MM.1S (cell line): ENCODE data around the gene ZAR1L.

Source experiments
- DNase-seq: peaks from one replicate; pipeline ENCODE4 v3.0.0-alpha.2; 2015
- H2AFZ ChIP-seq: fragments of 300-600 bp; sonication (generic); 2 replicates; pipeline ENCODE4 v1.6.0; 2016; ENCODE audit warnings: antibody characterized with exemption, low read length
- H3F3A ChIP-seq: fragments of 300-600 bp; sonication (generic); 2 replicates; pipeline ENCODE4 v1.6.1; 2016; ENCODE audit warnings: mild to moderate bottlenecking, antibody characterized with exemption, low read length, moderate library complexity, mixed read lengths; ENCODE audit not compliant: insufficient read depth
- H3K27ac ChIP-seq: fragments of 300-600 bp; sonication (generic); 2 replicates; pipeline ENCODE4 v1.5.1; 2016; ENCODE audit warnings: mild to moderate bottlenecking, low read length
- H3K27me3 ChIP-seq: fragments of 300-600 bp; sonication (generic); replicated peaks from 2 replicates; pipeline ENCODE4 v1.6.0; 2016; ENCODE audit warnings: low read length; ENCODE audit not compliant: insufficient read depth
- H3K36me3 ChIP-seq: fragments of 300-600 bp; sonication (generic); replicated peaks from 2 replicates; pipeline ENCODE4 v1.6.1; 2016; ENCODE audit warnings: mild to moderate bottlenecking, low read length, mixed read lengths; ENCODE audit not compliant: insufficient read depth
- H3K4me1 ChIP-seq: fragments of 300-600 bp; sonication (generic); 2 replicates; pipeline ENCODE4 v1.6.1; 2016; ENCODE audit warnings: low read length, mixed read lengths
- H3K4me2 ChIP-seq: fragments of 300-600 bp; sonication (generic); 2 replicates; pipeline ENCODE4 v1.6.0; 2016; ENCODE audit warnings: low read depth, low read length
- H3K4me3 ChIP-seq: fragments of 300-600 bp; sonication (generic); 2 replicates; pipeline ENCODE4 v1.5.1; 2016; ENCODE audit warnings: low read length, mixed read lengths
- H3K79me2 ChIP-seq: fragments of 300-600 bp; sonication (generic); 2 replicates; pipeline ENCODE4 v1.6.1; 2016; ENCODE audit warnings: mixed run types, low read length, mixed read lengths
- H3K9ac ChIP-seq: fragments of 300-600 bp; sonication (generic); 2 replicates; pipeline ENCODE4 v1.6.1; 2016; ENCODE audit warnings: low read length, mixed read lengths
- H3K9me2 ChIP-seq: fragments of 300-600 bp; sonication (generic); replicated peaks from 2 replicates; pipeline ENCODE4 v1.6.1; 2016; ENCODE audit warnings: mild to moderate bottlenecking, low read length, mixed read lengths; ENCODE audit not compliant: insufficient read depth
- H3K9me3 ChIP-seq: fragments of 300-600 bp; sonication (generic); replicated peaks from 2 replicates; pipeline ENCODE4 v1.6.1; 2016; ENCODE audit warnings: mild to moderate bottlenecking, low read length, mixed read lengths; ENCODE audit not compliant: insufficient read depth
- H4K20me1 ChIP-seq: fragments of 300-600 bp; sonication (generic); 2 replicates; pipeline ENCODE4 v1.6.1; 2016; ENCODE audit warnings: mild to moderate bottlenecking, low read length, moderate library complexity, mixed read lengths; ENCODE audit not compliant: insufficient read depth
- EZH2 ChIP-seq: fragments of 300-600 bp; sonication (generic); optimal IDR thresholded peaks from 2 replicates; pipeline ENCODE3; 2017; ENCODE audit warnings: low read depth, mild to moderate bottlenecking, antibody characterized with exemption, low read length, mixed read lengths
- EZH2phosphoT487 ChIP-seq: fragments of 300-600 bp; sonication (generic); IDR thresholded peaks from 2 replicates; pipeline ENCODE4 v1.6.1; 2018; ENCODE audit warnings: antibody characterized with exemption, low read length
- TF ChIP-seq, protein P1 (sequence below): fragments of 300-600 bp; sonication (generic); IDR thresholded peaks from 2 replicates; pipeline ENCODE4 v1.5.1; 2016; ENCODE audit warnings: antibody characterized with exemption, low read length, mixed read lengths

The ZAR1L gene

DNA sequence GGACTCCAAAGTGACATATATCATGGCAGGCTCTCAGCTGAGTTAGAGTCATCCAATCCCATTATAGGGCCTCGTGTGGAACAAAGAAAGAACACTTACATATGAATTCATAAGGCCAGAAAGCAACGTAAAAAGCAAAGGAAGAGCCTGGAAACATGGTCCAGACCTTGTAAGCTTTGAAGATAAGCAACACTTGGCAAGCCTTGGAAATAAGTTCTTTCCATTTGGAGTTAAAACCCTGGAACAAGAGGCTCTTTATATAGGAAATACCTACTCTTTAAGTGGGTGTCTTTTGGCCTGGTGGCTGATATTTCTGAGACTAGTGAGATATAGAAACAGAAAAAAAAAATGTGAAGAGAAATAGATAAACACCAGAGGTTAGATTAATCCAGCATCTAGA lies 49.4 kb downstream of the ZAR1L start:
- Histone ChIP-seq H3K9me2 (no peaks in the 10 kb centered on the region), H3K4me3 (no peak overlapping the region), H3K79me2 (no peaks in the 10 kb centered on the region), H2AFZ (no peak overlapping the region), H4K20me1 (no peaks in the 10 kb centered on the region), H3K27ac (no peak overlapping the region), H3K9ac (no peak overlapping the region), H3K36me3 (no peaks in the 10 kb centered on the region), H3F3A (no peaks in the 10 kb centered on the region), H3K4me2 (no peak overlapping the region), H3K9me3 (no peaks in the 10 kb centered on the region), H3K27me3 (no peaks in the 10 kb centered on the region), H3K4me1 (no peaks in the 10 kb centered on the region)
- no peak for DNase-seq
- TF ChIP-seq, protein P1, sequence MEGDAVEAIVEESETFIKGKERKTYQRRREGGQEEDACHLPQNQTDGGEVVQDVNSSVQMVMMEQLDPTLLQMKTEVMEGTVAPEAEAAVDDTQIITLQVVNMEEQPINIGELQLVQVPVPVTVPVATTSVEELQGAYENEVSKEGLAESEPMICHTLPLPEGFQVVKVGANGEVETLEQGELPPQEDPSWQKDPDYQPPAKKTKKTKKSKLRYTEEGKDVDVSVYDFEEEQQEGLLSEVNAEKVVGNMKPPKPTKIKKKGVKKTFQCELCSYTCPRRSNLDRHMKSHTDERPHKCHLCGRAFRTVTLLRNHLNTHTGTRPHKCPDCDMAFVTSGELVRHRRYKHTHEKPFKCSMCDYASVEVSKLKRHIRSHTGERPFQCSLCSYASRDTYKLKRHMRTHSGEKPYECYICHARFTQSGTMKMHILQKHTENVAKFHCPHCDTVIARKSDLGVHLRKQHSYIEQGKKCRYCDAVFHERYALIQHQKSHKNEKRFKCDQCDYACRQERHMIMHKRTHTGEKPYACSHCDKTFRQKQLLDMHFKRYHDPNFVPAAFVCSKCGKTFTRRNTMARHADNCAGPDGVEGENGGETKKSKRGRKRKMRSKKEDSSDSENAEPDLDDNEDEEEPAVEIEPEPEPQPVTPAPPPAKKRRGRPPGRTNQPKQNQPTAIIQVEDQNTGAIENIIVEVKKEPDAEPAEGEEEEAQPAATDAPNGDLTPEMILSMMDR, result no peak
- TF ChIP-seq EZH2 (no peak), EZH2phosphoT487 (no peak)

DNA sequence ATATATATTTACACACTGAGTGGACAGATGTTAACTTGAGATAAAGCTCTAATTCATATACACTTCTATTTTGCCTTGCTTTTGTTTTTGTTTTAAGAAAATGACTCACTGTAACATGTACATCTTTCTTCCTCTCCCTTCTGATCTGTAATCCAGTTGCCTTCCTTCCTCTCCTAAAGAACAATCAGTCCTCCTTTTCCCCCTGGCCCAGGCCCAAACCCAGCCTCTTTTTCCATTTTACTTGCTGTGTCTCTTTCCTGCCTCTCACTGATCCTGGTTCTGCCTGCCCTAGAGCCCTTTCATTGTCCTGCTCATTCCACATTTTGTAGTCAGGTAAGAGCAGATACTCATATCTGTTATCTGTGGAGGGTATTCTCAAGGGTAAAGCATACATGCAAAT lies 50.8 kb downstream of the ZAR1L start:
- Histone ChIP-seq H3K4me1 (no peaks in the 10 kb centered on the region), H3K79me2 (no peaks in the 10 kb centered on the region), H3K9me2 (no peaks in the 10 kb centered on the region), H4K20me1 (no peaks in the 10 kb centered on the region), H3F3A (no peaks in the 10 kb centered on the region), H3K9ac (no peak overlapping the region), H3K4me3 (no peak overlapping the region), H2AFZ (no peak overlapping the region), H3K27me3 (no peaks in the 10 kb centered on the region), H3K4me2 (no peak overlapping the region), H3K36me3 (no peaks in the 10 kb centered on the region), H3K27ac (no peak overlapping the region), H3K9me3 (no peaks in the 10 kb centered on the region)
- TF ChIP-seq EZH2, result no peak
- TF ChIP-seq EZH2phosphoT487, result no peak
- TF ChIP-seq, protein P1, result no peak
- DNase-seq, result no peak

DNA sequence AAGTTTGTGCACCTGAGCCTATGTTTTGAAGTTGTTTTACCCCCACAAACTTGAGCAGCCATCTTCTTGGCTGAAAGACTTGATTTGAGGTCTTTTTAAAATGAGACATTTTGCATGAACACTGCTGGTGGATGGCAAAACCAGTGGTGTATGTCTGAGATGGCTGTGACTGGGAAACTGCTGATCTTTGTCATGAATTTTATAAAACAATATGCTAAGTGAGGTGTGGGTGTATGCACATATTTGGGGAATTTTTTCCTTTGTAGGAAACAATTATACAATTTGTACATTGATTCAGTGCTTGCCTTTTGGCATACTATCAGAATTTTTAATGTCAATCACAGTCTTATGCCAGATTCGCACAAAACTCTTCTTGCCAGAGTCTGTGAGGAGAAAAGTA lies 52.5 kb downstream of the ZAR1L start:
- Histone ChIP-seq H3K9me3 (no peaks in the 10 kb centered on the region), H3K9me2 (no peaks in the 10 kb centered on the region), H2AFZ (no peak overlapping the region), H3K79me2 (no peaks in the 10 kb centered on the region), H4K20me1 (no peaks in the 10 kb centered on the region), H3K4me1 (no peaks in the 10 kb centered on the region), H3K4me2 (no peak overlapping the region), H3F3A (no peaks in the 10 kb centered on the region), H3K36me3 (no peaks in the 10 kb centered on the region), H3K4me3 (no peak overlapping the region), H3K27ac (no peak overlapping the region), H3K9ac (no peak overlapping the region), H3K27me3 (no peaks in the 10 kb centered on the region)
- TF ChIP-seq EZH2 (no peak), EZH2phosphoT487 (no peak)
- TF ChIP-seq, protein P1, result no peak
- DNase-seq, result no peak

DNA sequence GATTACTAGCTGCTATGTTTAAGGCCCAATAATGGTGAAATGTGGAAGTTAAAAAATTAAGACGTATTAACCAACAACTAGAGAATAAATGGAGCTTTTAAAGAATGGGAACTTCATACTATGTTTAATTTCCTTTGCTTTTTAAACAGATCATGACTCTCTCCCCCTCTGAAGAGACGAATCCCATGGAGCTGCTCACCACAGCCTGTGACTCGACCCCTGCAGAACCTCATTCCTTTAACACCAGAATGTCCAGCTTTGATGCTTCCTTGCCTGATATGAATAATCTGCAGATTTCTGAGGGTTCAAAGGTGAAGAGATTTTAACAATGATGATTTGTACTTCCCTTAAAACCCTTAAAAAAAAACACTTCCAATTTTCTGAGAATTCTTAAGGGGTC lies 53.0 kb downstream of the ZAR1L start:
- no peaks in the 10 kb centered on the region for H3K27me3 ChIP-seq
- DNase-seq, result no peak
- H3K9me3 ChIP-seq, result no peaks in the 10 kb centered on the region
- TF ChIP-seq, protein P1, result no peak
- TF ChIP-seq EZH2phosphoT487 (no peak), EZH2 (no peak)
- H3K4me2 ChIP-seq, result no peak overlapping the region
- H3K9ac ChIP-seq, result no peak overlapping the region
- no peaks in the 10 kb centered on the region for H4K20me1 ChIP-seq
- no peak overlapping the region for H3K27ac ChIP-seq
- H3K4me3 ChIP-seq, result no peak overlapping the region
- no peaks in the 10 kb centered on the region for H3F3A ChIP-seq
- no peaks in the 10 kb centered on the region for H3K36me3 ChIP-seq
- no peaks in the 10 kb centered on the region for H3K9me2 ChIP-seq
- H3K4me1 ChIP-seq, result no peaks in the 10 kb centered on the region
- H3K79me2 ChIP-seq, result no peaks in the 10 kb centered on the region
- H2AFZ ChIP-seq, result no peak overlapping the region
